ENCODE data around the gene CD3G. TPM values are rescaled to one million over a fixed set of nuclear protein-coding genes. Genes with fewer than 3 reads are reported as not detected.

CD3G gene
- total and polyA plus RNA-seq, 9 of the 15 experiments (the other 6 are each of a cell fraction or from before 2014, with no cell fraction given): 0.30 to 1.7 (median 0.47) TPM

DNA sequence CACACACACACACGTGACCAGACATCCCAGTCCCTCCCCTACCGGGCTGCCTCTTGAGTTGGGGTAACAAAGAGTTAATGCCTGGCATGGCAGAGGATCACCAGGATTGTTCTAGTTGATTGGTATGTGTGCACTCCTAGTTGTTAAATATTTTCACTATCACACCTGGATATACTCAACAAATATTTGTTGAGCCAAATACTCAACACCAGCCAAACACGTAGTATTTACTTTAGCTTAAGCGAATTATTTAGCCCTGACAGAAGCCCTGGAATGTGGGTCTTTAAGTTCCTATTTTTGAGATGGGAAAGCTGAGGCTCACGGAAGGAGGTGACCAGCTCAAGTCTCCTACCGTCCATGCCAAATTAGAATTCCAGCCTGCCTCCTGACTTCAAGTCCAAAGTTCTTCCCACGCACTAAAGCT is 29.1 kb upstream of the CD3G start (continued):
- TF ChIP-seq, protein P1, sequence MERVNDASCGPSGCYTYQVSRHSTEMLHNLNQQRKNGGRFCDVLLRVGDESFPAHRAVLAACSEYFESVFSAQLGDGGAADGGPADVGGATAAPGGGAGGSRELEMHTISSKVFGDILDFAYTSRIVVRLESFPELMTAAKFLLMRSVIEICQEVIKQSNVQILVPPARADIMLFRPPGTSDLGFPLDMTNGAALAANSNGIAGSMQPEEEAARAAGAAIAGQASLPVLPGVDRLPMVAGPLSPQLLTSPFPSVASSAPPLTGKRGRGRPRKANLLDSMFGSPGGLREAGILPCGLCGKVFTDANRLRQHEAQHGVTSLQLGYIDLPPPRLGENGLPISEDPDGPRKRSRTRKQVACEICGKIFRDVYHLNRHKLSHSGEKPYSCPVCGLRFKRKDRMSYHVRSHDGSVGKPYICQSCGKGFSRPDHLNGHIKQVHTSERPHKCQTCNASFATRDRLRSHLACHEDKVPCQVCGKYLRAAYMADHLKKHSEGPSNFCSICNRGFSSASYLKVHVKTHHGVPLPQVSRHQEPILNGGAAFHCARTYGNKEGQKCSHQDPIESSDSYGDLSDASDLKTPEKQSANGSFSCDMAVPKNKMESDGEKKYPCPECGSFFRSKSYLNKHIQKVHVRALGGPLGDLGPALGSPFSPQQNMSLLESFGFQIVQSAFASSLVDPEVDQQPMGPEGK (CRISPR knock-in tag; IDR thresholded peaks at IDR 0.05; ENCODE audit: borderline replicate concordance): no peak
- TF ChIP-seq ZNF75A (CRISPR knock-in tag; IDR thresholded peaks at IDR 0.05) (no peak), ZNF436 (CRISPR knock-in tag; IDR thresholded peaks at IDR 0.05) (no peak), SMARCA5 (IDR thresholded peaks at IDR 0.05) (no peak), ZNF766 (CRISPR knock-in tag; conservative IDR thresholded peaks at IDR 0.05) (no peak), RFX5 (IDR thresholded peaks at IDR 0.05; ENCODE audit: low read depth, low read length) (no peak), CREBBP (IDR thresholded peaks at IDR 0.05; ENCODE audit: low read depth, low read length) (no peak), ZNF263 (CRISPR knock-in tag; IDR thresholded peaks at IDR 0.05; ENCODE audit: borderline replicate concordance) (no peak), ZNF764 (CRISPR knock-in tag; IDR thresholded peaks at IDR 0.05; ENCODE audit: low read depth) (no peak)
- TF ChIP-seq, protein P2, sequence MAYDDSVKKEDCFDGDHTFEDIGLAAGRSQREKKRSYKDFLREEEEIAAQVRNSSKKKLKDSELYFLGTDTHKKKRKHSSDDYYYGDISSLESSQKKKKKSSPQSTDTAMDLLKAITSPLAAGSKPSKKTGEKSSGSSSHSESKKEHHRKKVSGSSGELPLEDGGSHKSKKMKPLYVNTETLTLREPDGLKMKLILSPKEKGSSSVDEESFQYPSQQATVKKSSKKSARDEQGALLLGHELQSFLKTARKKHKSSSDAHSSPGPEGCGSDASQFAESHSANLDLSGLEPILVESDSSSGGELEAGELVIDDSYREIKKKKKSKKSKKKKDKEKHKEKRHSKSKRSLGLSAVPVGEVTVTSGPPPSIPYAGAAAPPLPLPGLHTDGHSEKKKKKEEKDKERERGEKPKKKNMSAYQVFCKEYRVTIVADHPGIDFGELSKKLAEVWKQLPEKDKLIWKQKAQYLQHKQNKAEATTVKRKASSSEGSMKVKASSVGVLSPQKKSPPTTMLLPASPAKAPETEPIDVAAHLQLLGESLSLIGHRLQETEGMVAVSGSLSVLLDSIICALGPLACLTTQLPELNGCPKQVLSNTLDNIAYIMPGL (CRISPR knock-in tag; IDR thresholded peaks at IDR 0.05): no peak
